ENCODE measurements around the gene YLPM1. TPM values are rescaled to one million over a fixed set of nuclear protein-coding genes. Genes with fewer than 3 reads are reported as not detected.
A peak's percentile ranks its signal among the peaks of the same experiment; 100 is the strongest.

Gene YLPM1
- total and polyA plus RNA-seq, 12 donors, result 24.0 to 58.6 (median 46.5) TPM

GRCh38 chr14:74792249-74793039 lies 29.3 kb downstream of the YLPM1 start:
- no peak for DNase-seq
- no peaks in the 10 kb centered on the region for H3K27me3 ChIP-seq
- H3K36me3 ChIP-seq (replicated peaks in 1 of 2), result peaks cover 0 to 9% of the 10 kb centered on the region in 2 donors
- peak overlapping the region in 2 of 5 donors; percentile 4 to 32 for H3K27ac ChIP-seq
- H3K4me1 ChIP-seq (replicated peaks in 1 of 2), result peaks cover 9 to 22% of the 10 kb centered on the region in 2 donors
- intact Hi-C loops (cut with DNase I), result loop anchor here in 1 of 2 donors (10.0 kb wide), 1 partner anchor 288 kb away; no protein-coding TSS in a partner anchor
- TF ChIP-seq POLR2A (IDR thresholded peaks at IDR 0.05) (no peak), CTCF (IDR thresholded peaks at IDR 0.05) (no peak)
- WGBS, 4 donors, result 52 to 70% (median 59%) methylated on average over 7 of the region's 7 CpGs
- H3K9me3 ChIP-seq (replicated peaks in 1 of 3), result no peaks in the 10 kb centered on the region
- no peak overlapping the region for H3K4me3 ChIP-seq

GRCh38 chr14:74793506-74794155 lies 30.5 kb downstream of the YLPM1 start:
- Histone ChIP-seq H3K4me3 (no peak overlapping the region), H3K27ac (peak overlapping the region in 2 of 5 donors; percentile 4 to 50), H3K4me1 (replicated peaks in 1 of 2) (peaks cover 9 to 22% of the 10 kb centered on the region in 2 donors), H3K27me3 (no peaks in the 10 kb centered on the region), H3K36me3 (replicated peaks in 1 of 2) (peaks cover 0 to 14% of the 10 kb centered on the region in 2 donors), H3K9me3 (replicated peaks in 1 of 3) (no peaks in the 10 kb centered on the region)
- WGBS, 4 donors, result 49 to 56% (median 53%) methylated on average over 3 of the region's 3 CpGs
- intact Hi-C loops (cut with DNase I), result loop anchor here in 1 of 2 donors (10.0 kb wide), 1 partner anchor 289 kb away; no protein-coding TSS in a partner anchor
- no peak for DNase-seq
- TF ChIP-seq CTCF (IDR thresholded peaks at IDR 0.05) (peak in 4 of 6 experiments; percentile 15 to 38 (median 28)), POLR2A (IDR thresholded peaks at IDR 0.05) (no peak)

GRCh38 chr14:74794947-74795346 lies 31.8 kb downstream of the YLPM1 start:
- intact Hi-C loops (cut with DNase I), result loop anchor here in 1 of 2 donors (10.0 kb wide), 1 partner anchor 290 kb away; no protein-coding TSS in a partner anchor
- Histone ChIP-seq H3K36me3 (replicated peaks in 1 of 2) (peaks cover 0 to 17% of the 10 kb centered on the region in 2 donors), H3K9me3 (replicated peaks in 1 of 3) (no peaks in the 10 kb centered on the region), H3K4me3 (no peak overlapping the region), H3K27ac (no peak overlapping the region), H3K4me1 (replicated peaks in 1 of 2) (peaks cover 9 to 22% of the 10 kb centered on the region in 2 donors), H3K27me3 (no peaks in the 10 kb centered on the region)
- no peak for TF ChIP-seq POLR2A (IDR thresholded peaks at IDR 0.05)
- TF ChIP-seq CTCF (IDR thresholded peaks at IDR 0.05), result no peak
- WGBS, 4 donors, result 87 to 99% (median 95%) methylated on average over 2 of the region's 2 CpGs
- no peak for DNase-seq

GRCh38 chr14:74799765-74800164 lies 36.6 kb downstream of the YLPM1 start:
- no peaks in the 10 kb centered on the region for H3K4me1 ChIP-seq (replicated peaks in 1 of 2)
- H3K36me3 ChIP-seq (replicated peaks in 1 of 2), result peaks cover 0 to 36% of the 10 kb centered on the region in 2 donors
- H3K27ac ChIP-seq, result no peak overlapping the region
- intact Hi-C loops (cut with DNase I), result loop anchor here in 1 of 2 donors (10.0 kb wide), 1 partner anchor 295 kb away; no protein-coding TSS in a partner anchor
- no peaks in the 10 kb centered on the region for H3K27me3 ChIP-seq
- no peaks in the 10 kb centered on the region for H3K9me3 ChIP-seq (replicated peaks in 1 of 3)
- DNase-seq, result no peak
- no peak overlapping the region for H3K4me3 ChIP-seq
- TF ChIP-seq POLR2A (IDR thresholded peaks at IDR 0.05) (no peak), CTCF (IDR thresholded peaks at IDR 0.05) (no peak)

All from adrenal gland (tissue), 12 donors.